ENCODE results near the gene SCN9A.

The SCN9A gene

DNA sequence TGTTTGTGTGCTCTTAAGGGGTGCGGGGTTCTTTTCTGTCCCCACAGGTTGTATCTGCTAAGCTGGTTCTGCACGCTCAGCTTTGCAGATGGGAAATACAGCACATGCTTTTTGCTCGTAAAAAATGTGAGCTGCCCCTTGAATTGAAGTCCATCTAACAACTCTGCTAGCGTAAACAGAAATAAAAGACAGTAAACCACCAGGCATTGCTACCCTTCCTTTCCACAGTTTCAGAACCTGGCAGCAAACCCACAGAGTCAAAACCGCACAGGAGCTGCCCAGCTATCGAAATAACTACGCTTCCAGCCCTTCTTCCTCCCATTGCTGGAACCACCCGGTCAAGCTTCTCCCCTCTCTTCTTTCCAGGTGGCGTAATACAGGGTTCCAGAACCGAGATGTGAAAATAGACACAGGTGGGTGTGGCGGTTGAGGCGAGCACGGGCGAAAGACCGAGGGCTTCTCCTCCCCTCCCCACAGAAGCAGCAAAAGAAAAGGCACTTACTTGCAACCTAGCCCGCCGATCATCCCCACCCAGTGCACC lies 479 bp downstream of the SCN9A start:
- Histone ChIP-seq H3K9me3 (ENCODE audit: control insufficient read depth in 2 of 2, low read length in 2 of 2) (no peaks in the 10 kb centered on the region), H3K4me1 (ENCODE audit: control insufficient read depth, insufficient read depth, low read length) (peaks cover 10% of the 10 kb centered on the region), H3K27ac (ENCODE audit: low read length) (no peak overlapping the region), H3K9ac (ENCODE audit: low read length in 2 of 2) (peak overlapping the region; percentile 43 to 60), H3K4me3 (ENCODE audit: low read length in 2 of 2) (peak overlapping the region; percentile 75 to 76), H3K27me3 (ENCODE audit: control insufficient read depth in 1 of 2, insufficient read depth in 2 of 2, low read length in 2 of 2) (no peaks in the 10 kb centered on the region), H3K36me3 (ENCODE audit: control insufficient read depth in 2 of 2, insufficient read depth in 2 of 2, low read length in 2 of 2) (no peaks in the 10 kb centered on the region)

GRCh38 chr2:166373951-166374350 lies 1.8 kb downstream of the SCN9A start:
- H3K36me3 ChIP-seq (ENCODE audit: control insufficient read depth in 2 of 2, insufficient read depth in 2 of 2, low read length in 2 of 2) = no peaks in the 10 kb centered on the region
- peaks cover 10% of the 10 kb centered on the region for H3K4me1 ChIP-seq (ENCODE audit: control insufficient read depth, insufficient read depth, low read length)
- no peak overlapping the region for H3K4me3 ChIP-seq (ENCODE audit: low read length in 2 of 2)
- H3K9ac ChIP-seq (ENCODE audit: low read length in 2 of 2) = no peak overlapping the region
- H3K9me3 ChIP-seq (ENCODE audit: control insufficient read depth in 2 of 2, low read length in 2 of 2) = no peaks in the 10 kb centered on the region
- H3K27me3 ChIP-seq (ENCODE audit: control insufficient read depth in 1 of 2, insufficient read depth in 2 of 2, low read length in 2 of 2) = no peaks in the 10 kb centered on the region
- H3K27ac ChIP-seq (ENCODE audit: low read length) = no peak overlapping the region

GRCh38 chr2:166373539-166373938 lies 2.2 kb downstream of the SCN9A start:
- Histone ChIP-seq H3K4me1 (ENCODE audit: control insufficient read depth, insufficient read depth, low read length) (peaks cover 10% of the 10 kb centered on the region), H3K36me3 (ENCODE audit: control insufficient read depth in 2 of 2, insufficient read depth in 2 of 2, low read length in 2 of 2) (no peaks in the 10 kb centered on the region), H3K4me3 (ENCODE audit: low read length in 2 of 2) (no peak overlapping the region), H3K9me3 (ENCODE audit: control insufficient read depth in 2 of 2, low read length in 2 of 2) (no peaks in the 10 kb centered on the region), H3K27ac (ENCODE audit: low read length) (no peak overlapping the region), H3K9ac (ENCODE audit: low read length in 2 of 2) (no peak overlapping the region), H3K27me3 (ENCODE audit: control insufficient read depth in 1 of 2, insufficient read depth in 2 of 2, low read length in 2 of 2) (no peaks in the 10 kb centered on the region)

DNA sequence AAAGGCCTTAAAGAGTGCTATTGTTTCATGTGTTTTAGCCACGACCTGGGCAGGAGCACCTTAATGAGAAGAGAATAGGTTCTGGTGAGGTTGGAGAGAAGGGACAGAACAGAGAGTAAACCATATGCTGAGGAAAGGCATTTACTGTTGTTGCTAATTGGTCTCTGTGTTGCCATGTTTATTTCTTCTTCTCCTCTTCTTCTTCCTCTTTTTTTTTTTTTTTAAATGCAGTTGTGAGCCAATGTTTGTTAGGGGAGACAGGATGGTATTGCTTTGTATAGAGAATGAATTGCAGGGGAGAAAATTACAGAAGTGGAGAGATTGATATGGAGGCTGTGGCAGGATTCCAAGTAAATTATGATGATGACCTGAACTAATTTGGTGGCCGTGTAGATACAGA lies 2.6 kb downstream of the SCN9A start:
- peaks cover 10% of the 10 kb centered on the region for H3K4me1 ChIP-seq (ENCODE audit: control insufficient read depth, insufficient read depth, low read length)
- H3K27ac ChIP-seq (ENCODE audit: low read length) = no peak overlapping the region
- no peak overlapping the region for H3K4me3 ChIP-seq (ENCODE audit: low read length in 2 of 2)
- H3K36me3 ChIP-seq (ENCODE audit: control insufficient read depth in 2 of 2, insufficient read depth in 2 of 2, low read length in 2 of 2) = no peaks in the 10 kb centered on the region
- H3K9ac ChIP-seq (ENCODE audit: low read length in 2 of 2) = no peak overlapping the region
- no peaks in the 10 kb centered on the region for H3K27me3 ChIP-seq (ENCODE audit: control insufficient read depth in 1 of 2, insufficient read depth in 2 of 2, low read length in 2 of 2)
- H3K9me3 ChIP-seq (ENCODE audit: control insufficient read depth in 2 of 2, low read length in 2 of 2) = no peaks in the 10 kb centered on the region

- H3K9ac ChIP-seq (ENCODE audit: low read length in 2 of 2) = no peak overlapping the region
- no peaks in the 10 kb centered on the region for H3K36me3 ChIP-seq (ENCODE audit: control insufficient read depth in 2 of 2, insufficient read depth in 2 of 2, low read length in 2 of 2)
- no peak overlapping the region for H3K4me3 ChIP-seq (ENCODE audit: low read length in 2 of 2)
- H3K4me1 ChIP-seq (ENCODE audit: control insufficient read depth, insufficient read depth, low read length) = peaks cover 10% of the 10 kb centered on the region
- no peak overlapping the region for H3K27ac ChIP-seq (ENCODE audit: low read length)
- H3K27me3 ChIP-seq (ENCODE audit: control insufficient read depth in 1 of 2, insufficient read depth in 2 of 2, low read length in 2 of 2) = no peaks in the 10 kb centered on the region
- H3K9me3 ChIP-seq (ENCODE audit: control insufficient read depth in 2 of 2, low read length in 2 of 2) = no peaks in the 10 kb centered on the region
Measured at GRCh38 chr2:166372046-166372445, 3.7 kb downstream of the SCN9A start.

DNA sequence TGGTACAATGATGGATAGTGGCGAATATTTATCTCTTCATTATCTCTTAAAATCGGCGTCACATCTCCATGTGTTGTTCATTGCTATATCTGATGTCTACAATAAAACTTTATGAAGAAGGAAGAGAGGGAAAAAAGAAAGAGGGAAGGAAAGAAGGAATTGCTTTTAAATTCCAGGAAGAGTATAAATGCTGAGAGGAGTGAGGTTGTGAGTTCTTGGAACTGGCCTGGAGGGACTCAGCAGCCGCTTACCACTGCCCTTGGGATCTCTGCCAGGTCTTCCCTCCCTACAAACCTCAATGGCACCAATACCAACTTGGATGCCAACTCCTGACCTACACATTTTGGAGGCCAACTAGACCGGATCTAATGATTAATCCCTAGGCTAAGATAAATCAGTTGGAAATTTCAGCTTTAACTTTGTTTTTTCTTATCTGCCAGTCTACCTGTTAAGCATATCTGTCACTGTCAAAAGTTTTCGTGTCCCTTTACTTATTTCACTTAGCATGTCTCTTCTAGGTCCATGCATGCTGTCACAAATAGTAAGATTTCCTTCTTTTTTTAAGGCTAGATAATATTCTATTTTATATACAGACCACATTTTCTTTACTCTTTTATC lies 9.8 kb downstream of the SCN9A start:
- no peaks in the 10 kb centered on the region for H3K36me3 ChIP-seq (ENCODE audit: control insufficient read depth in 2 of 2, insufficient read depth in 2 of 2, low read length in 2 of 2)
- H3K27me3 ChIP-seq (ENCODE audit: control insufficient read depth in 1 of 2, insufficient read depth in 2 of 2, low read length in 2 of 2) = no peaks in the 10 kb centered on the region
- no peak overlapping the region for H3K27ac ChIP-seq (ENCODE audit: low read length)
- H3K4me3 ChIP-seq (ENCODE audit: low read length in 2 of 2) = no peak overlapping the region
- no peak overlapping the region for H3K9ac ChIP-seq (ENCODE audit: low read length in 2 of 2)
- H3K4me1 ChIP-seq (ENCODE audit: control insufficient read depth, insufficient read depth, low read length) = no peaks in the 10 kb centered on the region
- H3K9me3 ChIP-seq (ENCODE audit: control insufficient read depth in 2 of 2, low read length in 2 of 2) = no peaks in the 10 kb centered on the region

DNA sequence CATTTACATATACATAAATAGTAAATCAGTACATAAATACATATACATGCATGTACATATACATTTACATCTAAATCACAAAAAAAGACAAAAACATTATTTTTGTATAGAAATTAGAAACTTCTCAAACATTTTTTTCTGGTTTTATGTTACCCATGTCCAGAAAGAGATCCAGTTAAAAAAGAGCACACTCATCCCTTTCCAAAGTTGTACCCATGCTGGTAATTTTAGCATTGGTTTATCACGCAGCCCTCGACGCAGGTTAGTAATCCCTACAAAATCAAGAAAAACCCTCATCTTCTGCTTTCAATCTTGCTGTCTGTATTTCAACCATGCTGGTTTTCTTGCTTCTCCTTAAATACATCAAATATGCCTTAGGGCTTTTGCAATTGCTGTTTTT lies 10.5 kb downstream of the SCN9A start:
- no peaks in the 10 kb centered on the region for H3K9me3 ChIP-seq (ENCODE audit: control insufficient read depth in 2 of 2, low read length in 2 of 2)
- no peaks in the 10 kb centered on the region for H3K27me3 ChIP-seq (ENCODE audit: control insufficient read depth in 1 of 2, insufficient read depth in 2 of 2, low read length in 2 of 2)
- H3K4me3 ChIP-seq (ENCODE audit: low read length in 2 of 2) = no peak overlapping the region
- H3K4me1 ChIP-seq (ENCODE audit: control insufficient read depth, insufficient read depth, low read length) = no peaks in the 10 kb centered on the region
- no peak overlapping the region for H3K9ac ChIP-seq (ENCODE audit: low read length in 2 of 2)
- no peaks in the 10 kb centered on the region for H3K36me3 ChIP-seq (ENCODE audit: control insufficient read depth in 2 of 2, insufficient read depth in 2 of 2, low read length in 2 of 2)
- no peak overlapping the region for H3K27ac ChIP-seq (ENCODE audit: low read length)

GRCh38 chr2:166364476-166365161 lies 11.1 kb downstream of the SCN9A start:
- Histone ChIP-seq H3K9me3 (ENCODE audit: control insufficient read depth in 2 of 2, low read length in 2 of 2) (no peaks in the 10 kb centered on the region), H3K27me3 (ENCODE audit: control insufficient read depth in 1 of 2, insufficient read depth in 2 of 2, low read length in 2 of 2) (no peaks in the 10 kb centered on the region), H3K4me3 (ENCODE audit: low read length in 2 of 2) (no peak overlapping the region), H3K27ac (ENCODE audit: low read length) (no peak overlapping the region), H3K9ac (ENCODE audit: low read length in 2 of 2) (no peak overlapping the region), H3K36me3 (ENCODE audit: control insufficient read depth in 2 of 2, insufficient read depth in 2 of 2, low read length in 2 of 2) (no peaks in the 10 kb centered on the region), H3K4me1 (ENCODE audit: control insufficient read depth, insufficient read depth, low read length) (no peaks in the 10 kb centered on the region)

DNA sequence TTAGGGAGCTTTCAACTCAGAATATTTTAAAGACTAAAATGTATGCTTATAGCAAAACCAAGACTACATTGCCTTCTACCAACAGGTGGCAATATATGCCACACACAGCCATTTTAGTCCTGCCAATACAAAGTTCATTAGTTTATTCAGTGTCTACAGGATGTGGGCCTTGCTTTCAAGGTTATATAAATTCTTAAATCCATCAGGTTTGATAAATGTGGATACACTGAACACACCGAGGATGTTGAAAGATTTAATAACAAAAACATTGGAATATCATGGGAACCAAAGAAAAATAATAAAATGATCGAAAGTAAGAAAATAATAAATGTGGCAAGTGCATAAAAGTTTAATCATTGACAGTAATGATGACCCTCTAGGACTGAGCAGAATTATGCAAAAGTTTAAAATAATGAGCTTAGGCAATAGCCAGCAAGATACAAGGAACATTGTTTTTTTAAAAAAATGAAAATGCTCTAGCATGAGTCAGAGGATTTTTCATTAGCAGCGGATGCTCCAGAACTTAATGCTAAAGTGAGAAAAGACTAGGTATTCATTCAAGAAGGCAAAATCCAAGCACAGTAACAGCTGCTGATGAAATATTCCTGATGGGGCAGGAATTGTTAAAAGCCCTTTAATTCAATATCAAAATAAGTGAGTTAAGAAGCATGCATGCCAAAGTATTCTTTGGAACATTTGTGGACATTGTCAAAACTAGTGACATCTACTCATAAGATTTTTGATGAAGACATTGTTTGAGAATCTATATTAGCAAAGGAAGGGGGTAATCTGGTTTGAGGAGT lies 14.2 kb downstream of the SCN9A start:
- no peak overlapping the region for H3K27ac ChIP-seq (ENCODE audit: low read length)
- no peaks in the 10 kb centered on the region for H3K9me3 ChIP-seq (ENCODE audit: control insufficient read depth in 2 of 2, low read length in 2 of 2)
- no peaks in the 10 kb centered on the region for H3K4me1 ChIP-seq (ENCODE audit: control insufficient read depth, insufficient read depth, low read length)
- no peaks in the 10 kb centered on the region for H3K27me3 ChIP-seq (ENCODE audit: control insufficient read depth in 1 of 2, insufficient read depth in 2 of 2, low read length in 2 of 2)
- H3K36me3 ChIP-seq (ENCODE audit: control insufficient read depth in 2 of 2, insufficient read depth in 2 of 2, low read length in 2 of 2) = no peaks in the 10 kb centered on the region
- H3K4me3 ChIP-seq (ENCODE audit: low read length in 2 of 2) = no peak overlapping the region
- no peak overlapping the region for H3K9ac ChIP-seq (ENCODE audit: low read length in 2 of 2)

DNA sequence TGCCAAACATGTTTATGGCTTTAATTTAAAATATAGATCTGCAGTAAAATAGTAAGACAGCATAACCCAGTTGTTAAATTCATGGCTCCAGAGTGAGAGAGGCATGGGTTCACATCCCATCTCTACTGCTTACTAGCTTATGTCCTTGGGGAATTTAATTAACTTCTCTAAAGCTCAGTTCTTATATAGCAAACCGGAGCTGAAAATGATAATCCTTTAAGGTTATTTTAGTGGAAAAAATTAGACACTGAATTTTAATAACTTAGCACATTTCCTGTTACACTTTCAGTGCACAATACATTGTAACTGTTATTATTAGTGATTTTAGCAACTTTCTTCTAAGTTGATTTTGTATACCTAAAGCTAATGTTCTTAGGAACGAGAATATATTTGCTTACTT lies 14.8 kb downstream of the SCN9A start:
- H3K27ac ChIP-seq (ENCODE audit: low read length) = no peak overlapping the region
- H3K9me3 ChIP-seq (ENCODE audit: control insufficient read depth in 2 of 2, low read length in 2 of 2) = no peaks in the 10 kb centered on the region
- H3K27me3 ChIP-seq (ENCODE audit: control insufficient read depth in 1 of 2, insufficient read depth in 2 of 2, low read length in 2 of 2) = no peaks in the 10 kb centered on the region
- H3K4me1 ChIP-seq (ENCODE audit: control insufficient read depth, insufficient read depth, low read length) = no peaks in the 10 kb centered on the region
- no peak overlapping the region for H3K4me3 ChIP-seq (ENCODE audit: low read length in 2 of 2)
- no peak overlapping the region for H3K9ac ChIP-seq (ENCODE audit: low read length in 2 of 2)
- H3K36me3 ChIP-seq (ENCODE audit: control insufficient read depth in 2 of 2, insufficient read depth in 2 of 2, low read length in 2 of 2) = no peaks in the 10 kb centered on the region

Data from stomach smooth muscle (tissue), 2 donors.